CD4-positive, alpha-beta T cell treated with Interferon alpha-2 for 1 hour (primary cell): ENCODE data around the gene STAMBPL1.
A peak's percentile ranks its signal among the peaks of the same experiment; 100 is the strongest.
"Not testable (repeated sequence)": the region's sequence is repeated elsewhere in the genome, so short reads cannot be mapped to it uniquely, and the experiment has no call there.

ENCODE experiments used
- DNase-seq, 2 donors: peaks; one replicate each; pipeline ENCODE4 v3.0.0-alpha.2; 2020 to 2022

STAMBPL1 gene

DNA sequence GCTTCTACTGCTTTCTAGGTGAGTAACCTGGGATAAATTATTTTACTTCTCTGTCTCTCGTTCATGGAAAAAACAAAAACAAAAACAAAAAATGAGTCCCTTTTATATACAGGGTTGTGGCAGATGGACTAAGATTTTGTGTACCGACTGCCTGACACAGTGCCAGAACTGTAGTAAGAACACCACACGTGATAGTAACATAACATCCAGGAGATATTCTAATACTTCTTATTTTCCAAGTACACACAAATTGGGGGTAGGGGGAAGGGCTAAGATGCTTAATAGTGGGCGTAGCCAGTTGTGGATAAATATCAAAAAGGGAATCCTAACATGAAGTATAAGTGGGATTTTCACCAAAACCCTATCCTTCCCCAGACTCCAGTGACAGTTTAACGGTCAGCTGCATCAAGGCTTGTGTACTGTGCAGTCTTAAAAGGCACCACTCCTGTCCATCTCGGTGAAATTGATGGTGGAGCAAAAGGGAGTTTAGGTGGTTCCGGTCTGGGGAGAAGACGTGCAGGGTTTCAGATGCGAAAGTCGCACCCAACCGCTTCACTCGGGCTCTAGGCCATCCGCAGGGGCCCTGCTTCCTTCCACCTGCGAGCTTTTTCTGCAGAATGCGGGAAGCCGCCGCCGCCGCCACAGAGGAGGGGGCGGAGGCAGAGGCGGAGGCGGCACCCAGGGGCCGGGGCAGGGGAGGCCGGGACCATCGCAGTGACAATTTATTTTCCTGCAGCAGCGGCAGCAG lies at the start of gene STAMBPL1:
Gene STAMBPL1, plus strand, starts transcription at position 712 of the 748 bp plus-strand sequence. CDS start 21,464 bp downstream, outside the sequence.
- peak; percentile 60 to 79 for DNase-seq

DNA sequence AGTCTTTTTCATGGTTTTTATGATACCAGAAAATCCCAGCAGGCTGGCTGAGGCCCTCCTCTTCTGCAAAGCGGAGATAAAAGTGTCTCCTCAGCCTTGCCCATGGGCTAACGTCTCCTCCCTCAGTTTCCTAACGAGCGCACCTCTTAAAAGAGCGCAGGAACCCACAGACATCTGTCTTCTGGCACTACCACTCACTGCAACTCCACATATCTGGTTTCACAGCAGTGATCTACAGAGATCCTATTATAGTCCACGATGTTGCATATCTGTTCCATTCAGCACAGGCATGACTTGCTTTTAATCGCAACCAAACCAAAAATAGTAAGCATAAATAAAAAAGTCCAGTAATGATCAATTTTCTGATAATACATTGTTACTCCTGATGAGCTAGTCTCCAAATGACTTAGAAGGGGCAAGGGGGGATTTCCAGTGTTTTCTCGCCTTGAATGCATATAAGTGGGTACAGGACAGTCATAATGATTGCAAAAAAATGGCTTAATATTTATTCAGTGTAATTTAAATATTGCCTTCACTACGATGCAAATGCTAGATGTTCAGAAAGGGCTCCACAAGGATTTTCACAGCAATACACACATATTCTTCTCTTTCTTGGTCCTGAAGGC lies 49.3 kb upstream of the STAMBPL1 start:
- no peak for DNase-seq

DNA sequence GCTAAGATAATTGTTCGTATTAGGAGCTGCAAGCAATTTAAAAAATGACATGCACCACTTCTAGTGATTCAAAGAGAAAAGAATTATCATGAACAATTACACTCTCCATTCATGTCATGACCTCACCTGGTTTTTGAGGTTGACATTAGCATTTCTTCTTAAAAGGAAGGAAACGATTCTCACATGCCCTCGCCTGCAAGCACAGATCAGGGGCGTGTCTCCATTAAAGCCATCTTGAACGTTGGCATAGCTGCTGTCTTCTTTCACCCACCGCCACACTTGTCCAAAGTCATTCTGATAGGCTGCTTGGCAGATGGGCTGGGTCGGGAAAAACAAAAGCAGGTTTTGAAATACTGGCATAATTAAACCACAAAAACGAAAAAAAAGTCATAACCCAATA lies 48.3 kb upstream of the STAMBPL1 start:
- DNase-seq, result peak; percentile 33 to 72

DNA sequence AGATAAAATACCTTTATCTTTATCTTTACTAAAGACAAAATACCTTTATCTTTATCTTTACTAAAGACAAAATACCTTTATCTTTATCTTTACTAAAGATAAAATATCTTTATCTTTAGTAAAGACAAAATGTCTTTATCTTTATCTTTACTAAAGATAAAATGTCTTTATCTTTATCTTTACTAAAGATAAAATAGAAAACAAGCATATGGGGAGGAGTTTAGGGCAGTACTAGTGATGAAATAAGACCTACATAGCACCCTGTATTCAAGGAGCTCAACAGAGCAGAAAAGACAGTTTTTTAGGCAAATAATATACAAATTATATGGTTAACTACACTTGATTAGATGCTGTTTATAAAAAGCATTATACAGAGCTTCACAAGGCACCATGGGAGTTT lies 47.7 kb upstream of the STAMBPL1 start:
- no peak for DNase-seq

DNA sequence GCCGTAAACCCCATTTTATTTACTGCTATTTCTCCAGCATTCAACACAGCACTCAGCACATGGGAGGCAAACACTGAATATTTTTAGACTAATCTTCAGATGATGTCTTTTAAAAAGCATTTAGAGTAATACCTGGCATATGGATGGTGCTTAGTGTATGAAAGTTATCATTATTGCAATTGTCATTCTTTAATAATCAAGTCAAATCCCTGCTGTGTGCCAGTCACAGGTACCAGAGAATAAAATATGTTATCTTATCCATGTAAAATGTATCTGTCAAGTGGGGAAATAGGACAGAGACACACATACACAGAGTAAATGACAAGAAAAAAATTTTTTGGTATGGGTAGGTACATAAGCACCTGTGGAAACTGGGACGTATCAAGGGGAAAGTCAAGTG lies 46.9 kb upstream of the STAMBPL1 start:
- no peak for DNase-seq

DNA sequence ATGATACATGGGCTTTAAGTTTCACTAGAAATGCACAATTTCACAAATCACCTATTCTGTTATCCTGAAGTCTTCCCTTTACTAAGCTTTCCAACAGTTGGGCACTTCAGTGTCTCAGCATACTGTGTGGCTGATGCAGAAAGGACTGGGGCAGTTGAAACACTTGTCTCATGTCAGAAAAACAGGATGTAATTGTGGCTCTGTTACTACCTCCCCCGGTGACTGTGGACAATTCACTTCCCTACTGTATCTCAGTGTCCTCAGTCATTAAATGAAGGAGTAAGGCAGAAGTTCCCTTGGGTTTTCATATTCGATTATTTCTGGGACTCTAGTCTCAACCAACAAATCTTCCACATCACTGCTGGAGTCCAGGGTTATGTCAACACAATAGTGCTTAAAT lies 46.3 kb upstream of the STAMBPL1 start:
- peak in 1 of 2 donors; percentile 26 for DNase-seq

DNA sequence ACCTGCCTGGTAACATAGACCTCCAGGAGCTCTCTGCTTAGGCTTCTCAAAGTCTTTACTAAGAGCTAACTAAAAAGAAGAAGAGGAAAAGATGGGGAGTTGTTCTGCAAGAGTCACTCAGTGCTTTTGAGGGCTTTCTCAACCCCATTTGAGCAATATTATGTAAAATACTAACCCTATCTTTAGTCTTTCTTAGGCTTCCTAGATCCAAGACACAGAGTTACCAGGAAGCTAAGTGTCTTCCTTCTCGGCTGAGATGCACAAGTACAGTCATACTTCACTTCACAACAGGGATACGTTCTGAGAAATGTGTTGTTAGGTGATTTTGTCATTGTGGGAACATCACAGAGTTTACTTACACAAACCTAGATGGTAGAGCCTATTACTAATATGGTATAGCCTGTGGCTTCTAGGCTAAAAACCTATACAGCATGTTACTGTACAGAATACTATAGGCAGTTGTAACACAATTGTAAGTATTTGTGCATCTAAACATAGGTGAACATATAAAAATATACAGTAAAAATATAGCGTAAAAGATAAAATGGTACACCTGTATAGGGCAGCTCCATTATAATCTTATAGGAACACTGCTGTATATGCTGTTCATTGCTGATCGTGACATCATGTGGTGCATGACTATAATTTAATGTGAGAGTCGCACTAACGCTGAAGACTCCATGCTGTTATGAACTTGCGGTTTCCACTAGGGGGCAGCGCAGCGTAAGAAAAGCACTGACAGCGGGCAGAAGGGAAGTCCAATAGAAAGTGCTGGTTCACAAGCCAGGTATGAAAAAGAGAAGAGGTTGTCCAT lies 44.7 kb upstream of the STAMBPL1 start:
- DNase-seq, result peak; percentile 85 to 89

DNA sequence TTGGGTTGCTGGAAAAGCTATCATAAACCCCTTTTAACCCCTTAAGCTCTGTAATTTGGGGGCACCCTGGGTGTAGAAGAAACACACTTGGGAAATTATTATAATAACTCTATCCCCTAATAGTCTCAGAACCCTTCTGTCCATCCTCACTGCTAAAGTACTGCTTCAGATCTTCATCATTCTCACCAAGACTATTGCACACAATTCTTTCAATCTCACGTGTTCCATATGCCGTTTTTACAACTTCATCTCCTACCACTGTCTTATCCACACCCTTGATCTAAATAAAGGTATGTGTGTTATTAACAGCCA lies 44.2 kb upstream of the STAMBPL1 start:
- no peak for DNase-seq

DNA sequence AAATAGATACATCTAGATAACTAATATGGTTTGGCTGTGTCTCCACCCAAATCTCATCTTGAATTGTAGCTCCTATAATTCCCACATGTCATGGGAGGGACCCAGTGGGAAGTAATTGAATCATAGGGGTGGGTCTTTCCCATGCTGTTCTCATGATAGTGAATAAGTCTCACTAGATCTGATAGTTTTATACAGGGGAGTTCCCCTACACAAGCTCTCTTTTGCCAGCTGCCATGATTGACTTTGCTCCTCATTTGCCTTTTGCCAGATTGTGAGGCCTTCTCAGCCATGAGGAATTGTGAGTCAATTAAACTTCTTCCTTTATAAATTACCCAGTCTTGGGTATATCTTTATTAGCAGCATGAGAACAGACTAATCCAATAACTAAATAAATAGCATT lies 42.4 kb upstream of the STAMBPL1 start:
- not testable (repeated sequence) for DNase-seq

DNA sequence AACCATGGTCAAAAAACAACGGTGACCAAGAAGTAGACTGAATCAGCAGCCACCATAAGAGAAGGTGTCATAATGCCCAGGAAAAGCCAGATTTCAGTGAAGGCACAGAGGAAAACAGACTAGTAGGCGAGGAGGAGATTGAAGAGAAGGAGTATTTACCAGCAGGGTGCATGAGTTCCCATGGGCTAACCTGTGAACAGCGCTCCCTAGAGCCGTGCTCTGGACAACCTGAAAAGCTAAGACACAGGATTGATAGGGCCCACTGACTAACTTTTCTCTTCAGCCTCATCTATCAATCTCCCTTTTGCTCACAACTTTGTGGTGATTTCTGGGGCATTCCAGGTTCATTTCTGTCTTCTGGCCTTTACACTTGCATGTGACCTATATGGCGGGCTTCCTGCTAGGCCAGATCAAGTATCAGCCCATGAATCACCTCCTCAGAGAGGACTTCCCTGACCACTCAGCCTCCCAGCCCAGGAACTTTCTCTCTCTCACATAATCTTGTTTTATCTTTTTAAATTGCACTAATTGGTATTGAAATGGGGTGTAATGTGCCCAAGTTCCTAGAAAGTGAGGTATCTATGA lies 41.2 kb upstream of the STAMBPL1 start:
- DNase-seq, result no peak

DNA sequence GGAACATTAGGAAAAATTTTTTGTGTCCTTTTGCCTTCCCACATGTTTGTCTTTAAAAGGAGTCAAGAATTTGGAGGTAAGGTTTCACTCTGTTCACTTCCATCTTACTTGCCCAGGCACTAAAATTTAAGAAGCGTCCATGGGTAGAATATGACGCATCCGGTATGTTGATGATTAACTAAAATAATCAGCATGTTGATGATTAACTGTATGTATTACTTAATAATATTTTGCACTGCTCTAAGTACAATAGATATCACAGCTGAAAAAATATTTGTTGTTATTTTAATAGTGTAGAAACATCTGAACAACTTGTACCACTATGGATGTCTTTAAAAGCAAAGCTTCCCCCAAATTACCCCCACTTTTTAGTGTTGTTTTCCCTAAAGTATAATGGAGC lies 39.9 kb upstream of the STAMBPL1 start:
- DNase-seq, result no peak

DNA sequence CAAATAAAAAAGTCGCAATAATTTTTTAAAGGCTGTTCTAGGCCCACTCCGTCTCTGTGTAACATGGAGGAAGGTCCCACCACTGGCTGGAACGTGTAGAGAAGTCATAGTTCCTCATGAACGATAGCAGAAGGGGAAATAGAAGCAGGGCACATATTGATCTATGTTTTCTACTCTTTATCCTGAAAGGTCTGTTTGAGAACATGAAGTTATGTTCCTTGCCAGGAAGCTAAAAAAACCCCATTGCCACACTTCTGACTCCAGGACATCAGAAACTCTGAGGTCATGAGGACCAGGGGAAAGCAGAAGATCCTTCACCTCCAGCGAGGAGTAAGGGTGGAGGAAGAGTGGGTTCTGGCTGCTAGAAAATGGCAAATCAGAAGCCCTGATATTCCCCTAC lies 39.2 kb upstream of the STAMBPL1 start:
- DNase-seq, result no peak

DNA sequence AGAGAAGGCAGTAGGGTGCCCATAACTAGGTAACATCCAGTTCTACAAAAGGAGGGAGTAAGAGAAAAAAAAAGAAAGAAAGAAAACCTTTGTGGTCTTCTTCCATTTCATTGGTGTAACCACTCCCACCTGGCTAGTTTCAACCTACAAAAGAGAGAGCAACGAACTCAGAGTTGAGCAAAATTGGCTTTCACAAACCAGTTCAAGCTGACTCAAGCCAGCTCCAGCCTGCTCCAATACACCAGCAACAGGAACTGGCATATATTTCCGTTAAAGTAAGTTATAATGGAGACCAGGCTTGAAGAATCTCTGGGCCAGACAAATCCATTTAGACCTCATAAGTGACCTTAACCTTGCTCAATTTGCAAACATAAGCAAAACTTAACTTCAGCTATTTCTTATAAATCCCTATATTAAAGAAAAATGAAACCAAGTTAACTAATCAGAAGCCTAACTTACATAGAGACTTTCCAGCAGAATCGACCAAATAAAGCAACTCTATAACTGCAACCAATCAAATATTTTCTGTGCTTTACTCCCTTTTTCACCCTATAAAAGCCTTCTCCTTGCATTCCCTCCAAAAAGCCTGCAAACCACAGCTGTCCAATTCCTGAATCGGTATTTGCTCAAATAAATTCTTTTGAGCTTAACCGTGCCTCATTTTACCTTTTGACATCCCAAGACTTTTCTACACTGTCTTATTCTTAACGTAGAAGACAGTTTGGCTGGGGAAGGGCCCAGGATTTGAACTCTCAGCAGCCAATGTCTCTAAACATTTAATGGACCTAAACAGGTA lies 38.5 kb upstream of the STAMBPL1 start:
- no peak for DNase-seq

DNA sequence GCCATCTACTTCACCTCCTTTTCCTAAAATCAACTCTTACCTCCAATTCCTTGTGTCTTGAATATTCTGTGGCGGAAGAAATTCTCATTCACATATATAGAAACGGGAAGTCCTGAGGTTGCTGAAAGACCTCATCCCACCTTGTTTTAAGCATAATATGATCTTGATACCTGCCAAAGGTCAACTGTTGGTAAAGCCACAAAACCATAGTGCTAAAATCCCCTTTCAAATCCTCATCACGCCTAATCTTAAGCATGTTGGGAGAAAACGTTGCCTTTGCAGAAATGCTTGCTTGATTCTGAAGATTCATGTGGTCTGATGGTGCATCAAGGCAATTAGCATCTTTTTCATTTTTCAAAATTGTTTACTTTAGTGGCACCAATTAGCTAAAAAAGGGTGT lies 36.9 kb upstream of the STAMBPL1 start:
- no peak for DNase-seq

DNA sequence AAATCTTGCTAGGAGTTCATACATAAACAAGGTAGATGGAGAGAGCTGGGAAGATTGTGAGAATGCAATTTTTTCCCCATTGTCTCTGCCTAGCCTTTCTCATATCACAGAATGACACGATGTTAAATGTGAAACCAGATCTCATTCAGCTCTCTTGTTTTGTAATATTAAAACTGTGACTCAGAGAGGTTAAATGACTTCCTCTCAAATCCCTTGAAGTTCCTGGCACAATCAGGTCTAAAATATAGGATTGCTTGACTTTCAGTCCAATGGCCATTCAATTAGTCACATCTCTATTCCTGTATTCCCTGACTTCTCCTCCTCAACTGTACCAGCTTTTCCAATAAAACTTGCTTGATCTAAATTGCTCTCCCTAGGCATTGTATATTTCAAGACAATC lies 31.5 kb upstream of the STAMBPL1 start:
- DNase-seq, result no peak

DNA sequence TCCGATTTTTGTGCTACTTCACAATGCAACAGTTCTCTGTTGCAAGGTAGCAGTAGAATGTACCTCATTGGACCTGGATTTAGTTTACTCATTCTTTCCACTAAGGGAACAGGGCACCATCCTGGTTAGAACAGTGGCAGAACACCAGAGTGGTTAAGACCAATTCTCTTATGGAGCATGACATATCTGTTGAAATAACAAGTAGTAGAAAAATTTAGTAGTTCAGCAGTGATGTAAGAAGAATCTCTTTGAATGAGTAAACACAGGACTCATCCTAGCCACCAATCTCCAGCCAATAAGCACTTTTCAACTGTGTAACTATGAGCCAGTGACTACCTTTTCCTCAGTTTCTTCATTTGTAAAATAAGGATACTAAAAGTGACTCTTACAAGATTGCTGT lies 30.8 kb upstream of the STAMBPL1 start:
- DNase-seq, result no peak

DNA sequence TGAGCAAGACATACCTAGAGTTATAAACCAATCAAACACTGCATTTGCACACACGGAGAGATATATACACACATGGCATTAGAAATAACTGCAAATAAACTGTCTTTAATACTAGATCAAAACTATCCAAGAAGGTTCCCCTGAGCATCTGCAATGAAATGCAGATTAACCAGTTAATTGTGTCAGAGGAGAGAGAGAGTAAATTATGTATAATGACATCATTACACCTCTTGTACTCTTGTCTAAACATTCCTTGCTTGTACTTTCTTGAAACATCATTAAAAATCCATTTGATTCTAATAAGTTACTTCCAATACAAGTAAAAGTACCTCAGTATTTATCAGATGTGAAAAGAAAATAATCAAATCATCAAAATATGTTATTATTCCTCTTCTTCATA lies 29.3 kb upstream of the STAMBPL1 start:
- no peak for DNase-seq

DNA sequence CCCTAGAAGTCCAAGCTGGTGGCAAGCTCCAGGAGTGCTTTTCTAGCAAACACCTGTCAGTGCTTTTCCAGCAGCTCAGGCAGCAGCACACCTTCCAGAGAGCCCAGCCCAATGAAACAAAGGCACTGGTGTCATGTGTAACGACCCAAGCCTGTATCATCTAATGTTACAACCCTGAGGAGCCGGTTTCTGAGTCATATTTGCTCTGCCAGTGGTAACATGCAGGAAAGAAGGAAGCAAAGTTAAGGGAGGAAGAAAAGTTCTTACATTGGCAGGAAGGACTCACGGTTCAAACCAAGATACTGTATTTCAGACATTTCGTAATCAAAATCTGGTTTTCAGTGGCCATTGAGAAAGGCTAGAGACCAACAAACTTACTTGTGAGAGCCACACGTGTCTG lies 28.3 kb upstream of the STAMBPL1 start, which contains the start of gene ANKRD22:
Gene ANKRD22, minus strand, starts transcription at position 139 of the 400 bp plus-strand sequence. CDS start 237 bp downstream, outside the sequence.
- peak in 1 of 2 donors; percentile 27 for DNase-seq

DNA sequence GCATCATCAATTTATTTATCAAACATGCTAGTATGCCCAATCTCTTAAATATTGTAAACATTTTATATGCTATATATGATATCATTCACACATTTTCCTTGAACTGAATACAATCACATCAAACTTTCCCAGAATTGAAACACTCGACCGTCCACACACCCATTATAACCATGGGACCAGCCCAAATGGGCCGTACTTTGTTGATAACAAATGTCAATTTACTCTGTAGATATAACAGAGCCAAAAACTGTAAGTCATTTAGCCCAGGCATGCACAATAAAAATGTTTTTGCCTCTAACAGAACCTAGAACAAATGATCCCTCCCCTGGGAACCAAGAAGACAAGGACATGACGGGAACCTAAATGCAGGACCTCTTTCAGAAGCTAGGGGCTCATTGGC lies 27.7 kb upstream of the STAMBPL1 start:
- DNase-seq, result no peak

DNA sequence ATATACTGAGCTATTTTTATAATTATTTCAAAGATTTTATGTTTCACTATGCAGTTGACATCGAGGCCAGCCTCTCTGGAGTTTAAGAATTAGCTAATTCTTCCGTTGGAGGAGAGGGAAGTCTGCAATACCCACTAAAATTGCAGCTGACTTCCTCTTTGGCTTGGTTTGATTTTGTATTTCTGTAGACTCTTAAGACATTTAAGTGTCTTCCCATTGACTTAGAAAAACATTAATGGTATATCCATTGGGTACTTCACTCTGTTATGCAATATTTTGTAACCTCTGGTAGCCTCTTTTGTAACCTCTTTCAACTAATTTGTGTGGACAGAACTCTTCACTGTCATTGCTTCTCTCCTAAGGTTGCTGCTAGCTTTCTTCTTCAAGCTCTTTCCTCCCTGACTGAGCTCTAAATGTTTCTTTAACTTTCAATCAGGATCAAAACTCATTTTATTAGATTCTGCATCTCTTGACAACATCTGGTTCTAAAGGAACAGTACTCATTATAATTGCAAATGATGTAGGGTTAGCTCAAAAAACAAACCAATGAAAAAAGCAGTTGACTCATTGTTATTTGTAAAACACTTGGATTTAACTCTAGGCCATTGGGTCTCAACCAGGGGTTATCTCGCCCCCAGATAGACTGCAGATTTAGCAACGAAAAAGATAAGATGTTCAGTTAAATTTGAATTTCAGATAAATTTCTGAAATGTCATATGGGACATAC lies 26.7 kb upstream of the STAMBPL1 start:
- DNase-seq, result no peak

DNA sequence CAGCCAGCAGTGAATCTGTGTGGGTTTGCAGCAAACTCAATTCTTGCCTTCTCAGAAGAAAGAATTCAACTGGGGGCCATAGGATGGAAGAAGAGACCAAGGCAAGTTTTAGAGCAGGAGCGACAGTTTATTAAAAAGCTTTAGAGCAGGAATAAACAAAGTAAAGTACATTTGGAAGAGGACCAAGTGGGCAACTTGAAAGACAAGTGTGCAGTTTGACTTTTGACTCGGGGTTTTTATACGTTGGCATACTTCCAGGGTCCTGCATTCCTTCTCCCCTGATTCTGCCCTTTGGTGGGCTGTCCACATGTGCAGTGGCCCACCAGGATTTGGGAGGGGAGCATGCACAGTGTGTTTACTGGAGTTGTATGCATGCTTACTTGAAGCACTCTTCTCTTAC lies 25.4 kb upstream of the STAMBPL1 start:
- DNase-seq, result no peak

DNA sequence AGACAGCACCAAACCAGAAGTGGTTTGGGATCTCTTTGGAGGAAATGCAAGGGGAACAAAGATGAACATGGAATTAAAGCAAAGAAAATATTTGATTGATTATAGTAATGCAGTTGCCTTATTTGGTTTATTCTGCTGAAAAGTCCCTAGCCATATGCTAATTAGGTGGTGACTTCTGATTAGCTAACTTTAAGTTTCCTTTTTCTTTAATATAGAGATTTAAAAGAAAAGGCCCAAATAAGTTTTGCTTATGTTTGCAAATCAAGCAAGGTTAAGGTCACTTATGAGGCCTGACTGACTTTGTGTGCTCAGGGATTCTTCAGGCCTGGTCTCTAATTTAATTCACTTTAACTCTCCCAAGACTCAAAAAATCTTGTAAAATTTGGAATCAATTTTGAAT lies 22.2 kb upstream of the STAMBPL1 start:
- peak in 1 of 2 donors; percentile 7 for DNase-seq
